Ovary (tissue), 9 donors: Measurements from ENCODE around the gene CDK15. TPM values are rescaled to one million over a fixed set of nuclear protein-coding genes. Genes with fewer than 3 reads are reported as not detected.

Experiments
- DNase-seq, 5 donors: peaks; one replicate each; pipeline ENCODE4 v3.0.0-alpha.2; 2019 to 2020
- H3K27ac ChIP-seq, 2 donors: fragments of 200-600 bp; one replicate each; pipeline versions ENCODE4 v1.5.1 to v1.8.0; 2019 to 2022
- H3K27me3 ChIP-seq: fragments of 200-600 bp; one replicate; pipeline ENCODE4 v1.8.0; 2022
- H3K36me3 ChIP-seq: fragments of 200-600 bp; sonication (generic); one replicate; pipeline ENCODE4 v1.5.1; 2019
- H3K4me1 ChIP-seq: one replicate; pipeline ENCODE4 v1.8.1; 2013; ENCODE audit warnings: mild to moderate bottlenecking, moderate library complexity; ENCODE audit not compliant: insufficient read depth
- H3K4me3 ChIP-seq: fragments of 200-600 bp; sonication (generic); one replicate; pipeline ENCODE4 v1.5.1; 2017
- H3K9me3 ChIP-seq, 2 donors: fragments of 200-600 bp in 1 of 2; sonication (generic) in 1 of 2; one replicate each; pipeline versions ENCODE4 v1.5.1 to v1.8.1; 2013 to 2019; ENCODE audit warnings: mild to moderate bottlenecking in 1 of 2, moderate library complexity in 1 of 2
- EP300 ChIP-seq: sonication (generic); formaldehyde crosslinking; IDR thresholded peaks from one replicate; pipeline ENCODE4 v1.6.1; 2017; ENCODE audit warnings: antibody characterized with exemption
- POLR2A ChIP-seq: fragments of 450-650 bp; IDR thresholded peaks from one replicate; pipeline ENCODE4 v1.6.1; 2017; ENCODE audit warnings: antibody characterized with exemption, mild to moderate bottlenecking, moderate library complexity
- WGBS, 3 donors: extraction: QIAGEN DNeasy Blood & Tissue Kit in 1 of 3; methylation state at CpG; one replicate each; pipeline versions ENCODE4 v1.1.5 to v1.1.7; 2013 to 2017; 5-methylcytosine and 5-hydroxymethylcytosine counted together
- intact Hi-C, 4 donors: fragments of 100-400 bp; cut with DNase I; formaldehyde crosslinking; loops; one replicate each; pipeline versions ENCODE4 v1.11.0 to v1.15.1; 2022 to 2023
- polyA plus RNA-seq, 2 donors: library from polyadenylated mRNA; stranded (reverse); fragments of 200-250 nt in 1 of 2; fragments of 350-450 nt in 1 of 2; fragmentation: Illumina TruSeq in 1 of 2; extraction: RNeasy Lipid Tissue Mini Kit (QIAGEN cat#74804) in 1 of 2; gene quantifications; one replicate each; pipeline ENCODE4 v1.2.3, GENCODE V29; 2013 to 2014
- total RNA-seq, 7 donors: library from RNA; depleted of rRNA in 2 of 7; stranded (reverse); fragments of >200 nt in 2 of 7; fragmentation: NEBNext Ultra II Directional in 3 of 7; extraction: Animal tissue kit (Norgen Biotek cat#: 25700) in 3 of 7; gene quantifications; one replicate each; pipeline versions ENCODE4 v1.1.0 to v1.2.4, GENCODE V29; 2016 to 2023
- TF ChIP-seq, protein P1 (sequence below), 3 donors: fragments of 450-650 bp in 2 of 3; fragments of 200-600 bp in 1 of 3; IDR thresholded peaks; one replicate each; pipeline versions ENCODE4 v1.5.1 to v1.8.0; 2016 to 2022; ENCODE audit warnings: antibody characterized with exemption in 3 of 3, mild to moderate bottlenecking in 1 of 3
- donor health status: DM: no; HTN: no; CAD: no; lungs with moderate emphysema.
- donor health status: DM: no; HTN: no; CAD: no.
- donor health status: Bipolar disorder and iron deficiency.
- donor health status: DM: yes; HTN: yes; CAD: no.
- donor health status: DM: no; HTN: no; CAD: no.
- donor health status: DM: yes; HTN: yes; CAD: no.

Gene CDK15
- total and polyA plus RNA-seq, 9 donors: 3.7 to 14.9 (median 5.3) TPM

DNA sequence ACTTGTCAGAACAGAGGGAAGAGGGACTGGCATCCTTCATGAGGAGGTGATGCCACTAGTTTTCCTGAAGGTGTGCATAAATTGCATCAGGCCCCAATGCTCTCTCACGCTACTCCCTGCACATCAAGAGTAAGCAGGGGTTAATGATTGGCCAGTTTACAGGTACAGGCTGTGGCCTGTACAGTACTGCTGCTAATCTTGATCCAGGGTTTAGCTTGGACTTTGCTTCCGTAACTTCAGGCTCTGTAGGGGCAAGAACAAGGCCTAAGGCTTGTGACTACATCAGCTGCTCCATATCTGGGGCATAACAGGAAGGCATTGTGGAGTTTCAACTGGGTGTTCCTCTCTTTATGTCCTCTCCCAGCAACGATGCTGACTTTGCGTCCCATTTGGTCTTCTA, 130.5 kb downstream of the CDK15 start:
- DNase-seq: no peak
- intact Hi-C loops: no loop called here

DNA sequence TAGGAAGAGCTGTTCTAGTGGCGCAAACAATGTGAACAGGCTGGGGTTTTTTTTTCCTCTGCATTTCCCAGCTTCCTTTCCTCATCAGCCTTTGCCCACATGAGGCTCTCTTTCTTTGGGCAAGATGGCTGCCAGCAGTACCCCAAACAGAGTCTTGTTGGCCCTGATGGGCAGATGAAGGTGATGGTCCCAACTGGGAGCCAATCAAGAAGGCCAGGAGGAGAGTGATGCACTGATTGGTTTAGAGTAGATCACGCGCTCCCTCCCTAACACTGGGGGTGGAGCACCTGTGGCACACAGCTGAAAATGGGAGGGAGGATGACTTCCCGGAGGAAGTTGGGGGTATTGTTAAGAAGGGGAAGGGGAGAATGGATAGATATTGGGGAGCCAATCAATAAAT, 131.0 kb downstream of the CDK15 start:
- Histone ChIP-seq H3K4me3 (no peak overlapping the region), H3K27ac (no peak overlapping the region), H3K27me3 (no peaks in the 10 kb centered on the region), H3K9me3 (no peaks in the 10 kb centered on the region), H3K36me3 (no peaks in the 10 kb centered on the region), H3K4me1 (peaks cover 3% of the 10 kb centered on the region)
- 86 to 94% (median 93%) methylated on average over 4 of the region's 4 CpGs for WGBS, 3 donors
- TF ChIP-seq, protein P1, sequence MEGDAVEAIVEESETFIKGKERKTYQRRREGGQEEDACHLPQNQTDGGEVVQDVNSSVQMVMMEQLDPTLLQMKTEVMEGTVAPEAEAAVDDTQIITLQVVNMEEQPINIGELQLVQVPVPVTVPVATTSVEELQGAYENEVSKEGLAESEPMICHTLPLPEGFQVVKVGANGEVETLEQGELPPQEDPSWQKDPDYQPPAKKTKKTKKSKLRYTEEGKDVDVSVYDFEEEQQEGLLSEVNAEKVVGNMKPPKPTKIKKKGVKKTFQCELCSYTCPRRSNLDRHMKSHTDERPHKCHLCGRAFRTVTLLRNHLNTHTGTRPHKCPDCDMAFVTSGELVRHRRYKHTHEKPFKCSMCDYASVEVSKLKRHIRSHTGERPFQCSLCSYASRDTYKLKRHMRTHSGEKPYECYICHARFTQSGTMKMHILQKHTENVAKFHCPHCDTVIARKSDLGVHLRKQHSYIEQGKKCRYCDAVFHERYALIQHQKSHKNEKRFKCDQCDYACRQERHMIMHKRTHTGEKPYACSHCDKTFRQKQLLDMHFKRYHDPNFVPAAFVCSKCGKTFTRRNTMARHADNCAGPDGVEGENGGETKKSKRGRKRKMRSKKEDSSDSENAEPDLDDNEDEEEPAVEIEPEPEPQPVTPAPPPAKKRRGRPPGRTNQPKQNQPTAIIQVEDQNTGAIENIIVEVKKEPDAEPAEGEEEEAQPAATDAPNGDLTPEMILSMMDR (IDR thresholded peaks at IDR 0.05): no peak
- TF ChIP-seq POLR2A (no peak), EP300 (no peak)
- intact Hi-C loops: no loop called here
- no peak for DNase-seq

More for the DNA sequence above, 130.5 kb downstream of the CDK15 start:
- Histone ChIP-seq H3K9me3 (no peaks in the 10 kb centered on the region), H3K27ac (no peak overlapping the region), H3K4me1 (peaks cover 3% of the 10 kb centered on the region), H3K27me3 (no peaks in the 10 kb centered on the region), H3K36me3 (no peaks in the 10 kb centered on the region), H3K4me3 (no peak overlapping the region)
- TF ChIP-seq, protein P1 (IDR thresholded peaks at IDR 0.05): no peak
- TF ChIP-seq EP300 (no peak), POLR2A (no peak)
- WGBS, 3 donors: 95 to 97% (median 97%) methylated on average over 4 of the region's 4 CpGs

DNA sequence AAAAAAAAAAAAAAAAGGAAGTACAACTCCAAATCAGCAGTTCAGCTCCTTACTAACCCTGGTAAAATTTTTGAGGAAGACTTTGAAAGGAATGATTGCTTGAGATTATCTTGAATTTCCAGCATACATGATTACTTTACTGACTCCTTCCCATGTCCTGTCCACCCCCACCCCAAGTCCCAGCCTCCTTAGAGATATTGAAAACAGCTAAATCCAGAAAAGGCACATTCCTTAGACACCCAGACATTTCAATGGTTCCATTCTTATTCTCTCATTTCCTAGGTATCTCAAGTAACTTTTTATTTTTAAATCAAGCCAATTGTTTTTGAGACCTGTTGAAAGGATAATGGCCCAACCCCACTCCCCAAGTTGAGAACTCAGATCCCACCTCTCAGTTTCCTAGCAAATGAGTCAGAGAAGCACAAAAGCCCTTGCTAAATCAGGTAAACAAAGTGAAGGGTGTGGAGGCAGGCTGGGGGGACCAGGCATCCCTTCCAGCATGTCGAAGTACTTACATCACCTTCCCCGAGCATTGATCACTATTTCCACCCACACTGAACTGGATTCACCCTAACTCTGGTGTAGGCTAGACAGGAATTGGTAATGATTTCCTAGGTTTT, 131.9 kb downstream of the CDK15 start:
- TF ChIP-seq, protein P1 (IDR thresholded peaks at IDR 0.05): no peak
- TF ChIP-seq POLR2A: no peak
- TF ChIP-seq EP300: no peak
- H3K27ac ChIP-seq: no peak overlapping the region
- H3K27me3 ChIP-seq: no peaks in the 10 kb centered on the region
- no peaks in the 10 kb centered on the region for H3K9me3 ChIP-seq
- H3K4me3 ChIP-seq: no peak overlapping the region
- 92 to 97% (median 95%) methylated on average over 2 of the region's 2 CpGs for WGBS, 3 donors
- peaks cover 3% of the 10 kb centered on the region for H3K4me1 ChIP-seq
- no peaks in the 10 kb centered on the region for H3K36me3 ChIP-seq
- intact Hi-C loops: no loop called here
- no peak for DNase-seq

DNA sequence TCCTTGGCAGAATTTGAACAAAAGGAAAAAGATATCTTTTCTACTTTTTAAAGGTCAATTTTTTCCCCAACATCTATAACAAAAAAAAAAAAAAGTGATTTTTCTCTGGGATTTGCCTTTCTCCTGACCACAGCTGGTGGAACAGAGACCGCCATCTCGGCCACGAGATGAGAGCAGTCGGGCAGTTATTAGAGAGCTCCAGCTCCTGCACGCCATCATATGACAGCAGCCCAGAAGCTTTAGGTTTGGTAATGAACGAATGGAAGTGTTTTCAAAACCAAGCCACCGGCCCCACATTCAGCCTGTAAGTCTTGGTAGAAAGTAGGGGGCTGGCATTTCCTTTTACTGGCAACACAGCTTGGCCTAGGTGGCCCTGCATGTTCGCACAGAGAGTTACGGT, 132.4 kb downstream of the CDK15 start:
- H3K9me3 ChIP-seq: no peaks in the 10 kb centered on the region
- H3K4me3 ChIP-seq: no peak overlapping the region
- no peak overlapping the region for H3K27ac ChIP-seq
- H3K36me3 ChIP-seq: no peaks in the 10 kb centered on the region
- intact Hi-C loops: no loop called here
- TF ChIP-seq EP300: no peak
- TF ChIP-seq, protein P1 (IDR thresholded peaks at IDR 0.05): no peak
- TF ChIP-seq POLR2A: no peak
- H3K27me3 ChIP-seq: no peaks in the 10 kb centered on the region
- peaks cover 3% of the 10 kb centered on the region for H3K4me1 ChIP-seq
- no peak for DNase-seq
- 81 to 84% (median 83%) methylated on average over 9 of the region's 9 CpGs for WGBS, 3 donors
